Skin epidermis (tissue), 12 donors: ENCODE measurements around the gene GSTA5.
"Not testable (repeated sequence)": the region's sequence is repeated elsewhere in the genome, so short reads cannot be mapped to it uniquely, and the experiment has no call there.

Source experiments
- H3K27ac ChIP-seq, 21 experiments: fragments of 200-600 bp; sonication (generic) in 11 of 21; one replicate each; pipeline ENCODE4 v1.5.0; 2020; ENCODE audit warnings: mild to moderate bottlenecking in 3 of 21, inconsistent platforms in 2 of 21, moderate library complexity in 2 of 21
- H3K4me3 ChIP-seq, 7 experiments: fragments of 200-600 bp; sonication (generic) in 2 of 7; one replicate each; pipeline ENCODE4 v1.5.0; 2020; ENCODE audit warnings: inconsistent platforms in 2 of 7, mild to moderate bottlenecking in 2 of 7, moderate library complexity in 1 of 7

Gene GSTA5

GRCh38 chr6:52839124-52840055 lies 1.2 kb downstream of the GSTA5 start:
- H3K4me3 ChIP-seq = no peak overlapping the region
- no peak overlapping the region for H3K27ac ChIP-seq

DNA sequence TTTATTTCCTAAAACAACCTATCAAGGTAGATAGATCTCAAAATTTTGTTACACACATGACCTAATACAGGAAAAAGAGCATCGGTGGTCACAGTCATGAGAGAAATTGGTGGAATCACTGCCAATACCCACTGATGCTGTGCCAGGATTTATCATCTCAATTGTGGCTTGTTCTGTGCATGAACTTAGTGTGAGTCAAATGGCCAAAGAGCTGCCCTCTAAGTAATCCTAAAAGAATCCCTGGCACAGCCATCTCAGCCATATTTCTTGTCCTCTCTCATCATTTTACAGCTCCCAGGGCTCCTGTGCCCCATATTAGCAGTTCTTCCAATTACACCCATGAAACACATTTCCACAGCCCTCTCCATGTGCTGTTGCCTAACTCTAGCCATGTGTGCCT lies 6.1 kb downstream of the GSTA5 start:
- Histone ChIP-seq H3K4me3 (no peak overlapping the region), H3K27ac (no peak overlapping the region)

DNA sequence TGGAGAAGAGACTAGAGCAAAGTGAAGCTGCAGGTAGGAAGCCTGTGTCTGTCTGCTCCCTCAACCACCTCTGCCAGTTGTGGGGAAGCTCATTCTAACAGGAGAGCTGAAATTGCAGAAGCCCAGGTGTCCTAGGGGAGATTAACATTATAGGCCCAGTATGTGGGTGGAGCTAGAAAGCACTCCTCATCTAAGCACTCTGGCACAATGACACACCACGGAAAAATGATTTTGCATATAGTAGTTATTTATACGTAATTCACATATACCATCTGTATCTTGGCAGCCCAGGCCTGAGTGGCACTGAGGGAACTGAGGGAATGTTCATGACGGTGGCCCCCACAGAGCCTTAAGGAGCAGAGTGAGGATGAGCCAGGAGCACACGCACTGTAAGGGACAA lies 9.7 kb downstream of the GSTA5 start:
- not testable (repeated sequence) for H3K27ac ChIP-seq, H3K4me3 ChIP-seq

- H3K4me3 ChIP-seq = no peak overlapping the region
- H3K27ac ChIP-seq = no peak overlapping the region
Measured at GRCh38 chr6:52829046-52829817, 11.4 kb downstream of the GSTA5 start.

DNA sequence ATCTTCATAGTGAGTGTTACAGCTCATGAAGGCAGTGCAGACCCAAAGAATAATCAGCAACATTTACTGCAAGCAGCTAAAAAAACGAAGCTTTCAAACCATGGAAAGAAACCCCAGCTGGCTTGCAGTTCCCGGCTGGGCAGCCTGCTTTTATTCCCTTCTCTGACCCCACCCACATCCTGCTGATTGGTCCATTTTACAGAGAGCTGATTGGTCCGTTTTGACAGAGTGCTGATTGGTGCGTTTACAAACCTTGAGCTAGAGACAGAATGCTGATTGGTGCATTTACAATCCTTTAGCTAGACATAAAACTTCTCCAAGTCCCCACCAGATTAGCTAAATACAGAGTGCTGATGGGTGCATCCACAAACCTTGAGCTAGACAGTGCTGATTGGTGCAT lies 12.0 kb downstream of the GSTA5 start:
- H3K4me3 ChIP-seq, H3K27ac ChIP-seq: not testable (repeated sequence)

GRCh38 chr6:52827073-52827783 lies 13.4 kb downstream of the GSTA5 start:
- not testable (repeated sequence) for H3K27ac ChIP-seq, H3K4me3 ChIP-seq

GRCh38 chr6:52826513-52826912 lies 14.1 kb downstream of the GSTA5 start:
- Histone ChIP-seq H3K4me3 (no peak overlapping the region), H3K27ac (no peak overlapping the region)

DNA sequence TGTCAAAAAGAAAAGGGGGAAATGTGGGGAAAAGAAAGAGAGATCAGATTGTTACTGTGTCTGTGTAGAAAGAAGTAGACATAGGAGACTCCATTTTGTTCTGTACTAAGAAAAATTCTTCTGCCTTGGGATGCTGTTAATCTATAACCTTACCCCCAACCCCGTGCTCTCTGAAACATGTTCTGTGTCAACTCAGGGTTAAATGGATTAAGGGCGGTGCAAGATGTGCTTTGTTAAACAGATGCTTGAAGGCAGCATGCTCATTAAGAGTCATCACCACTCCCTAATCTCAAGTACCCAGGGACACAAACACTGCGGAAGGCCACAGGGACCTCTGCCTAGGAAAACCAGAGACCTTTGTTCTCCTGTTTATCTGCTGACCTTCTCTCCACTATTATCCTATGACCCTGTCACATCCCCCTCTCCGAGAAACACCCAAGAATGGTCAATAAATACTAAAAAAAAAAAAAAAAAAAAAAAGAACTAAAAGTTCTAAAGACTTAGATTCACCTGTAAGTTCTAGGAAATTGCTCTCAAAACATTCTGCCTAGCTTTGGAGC lies 14.6 kb downstream of the GSTA5 start:
- H3K4me3 ChIP-seq, H3K27ac ChIP-seq: not testable (repeated sequence)

- not testable (repeated sequence) for H3K27ac ChIP-seq
Measured at GRCh38 chr6:52825270-52825793, 15.3 kb downstream of the GSTA5 start.

GRCh38 chr6:52821842-52822241 lies 18.8 kb downstream of the GSTA5 start:
- H3K4me3 ChIP-seq = no peak overlapping the region
- no peak overlapping the region for H3K27ac ChIP-seq

More at GRCh38 chr6:52825270-52825793, 15.3 kb downstream of the GSTA5 start:
- not testable (repeated sequence) for H3K4me3 ChIP-seq

- Histone ChIP-seq H3K27ac (no peak overlapping the region), H3K4me3 (no peak overlapping the region)
Measured at GRCh38 chr6:52820198-52820597, 20.4 kb downstream of the GSTA5 start.

GRCh38 chr6:52815167-52816092 lies 25.2 kb downstream of the GSTA5 start:
- H3K4me3 ChIP-seq = no peak overlapping the region
- H3K27ac ChIP-seq = no peak overlapping the region

DNA sequence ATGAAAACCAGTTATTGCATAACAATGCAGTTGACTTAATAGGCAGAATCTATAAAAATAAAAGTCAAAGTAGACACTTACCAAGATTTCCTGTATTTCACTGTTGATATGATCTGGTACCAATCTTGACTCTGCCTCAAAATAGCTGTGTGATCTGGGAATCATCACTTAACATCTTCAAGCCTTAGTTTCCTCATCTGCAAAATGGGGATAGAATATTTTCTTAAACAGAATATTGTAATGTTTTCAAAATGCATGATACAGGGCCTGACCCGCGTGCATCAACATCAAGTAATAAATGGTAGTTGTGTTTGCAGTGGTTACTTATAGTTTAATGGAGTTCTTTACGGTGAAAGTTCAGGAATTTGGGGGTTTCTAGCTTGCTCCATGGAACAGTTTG lies 26.1 kb downstream of the GSTA5 start:
- H3K27ac ChIP-seq, H3K4me3 ChIP-seq: not testable (repeated sequence)

- H3K4me3 ChIP-seq, H3K27ac ChIP-seq: not testable (repeated sequence)
Measured at GRCh38 chr6:52809777-52810176, 30.8 kb downstream of the GSTA5 start.

GRCh38 chr6:52808660-52809059 lies 32.0 kb downstream of the GSTA5 start:
- no peak overlapping the region for H3K4me3 ChIP-seq
- no peak overlapping the region for H3K27ac ChIP-seq

- not testable (repeated sequence) for H3K4me3 ChIP-seq, H3K27ac ChIP-seq
Measured at GRCh38 chr6:52803668-52804255, 36.9 kb downstream of the GSTA5 start, which contains the start of gene GSTA1. Gene GSTA1, minus strand, starts transcription at chr6:52803816. Its CDS starts 4,549 bp downstream, at chr6:52799267.

DNA sequence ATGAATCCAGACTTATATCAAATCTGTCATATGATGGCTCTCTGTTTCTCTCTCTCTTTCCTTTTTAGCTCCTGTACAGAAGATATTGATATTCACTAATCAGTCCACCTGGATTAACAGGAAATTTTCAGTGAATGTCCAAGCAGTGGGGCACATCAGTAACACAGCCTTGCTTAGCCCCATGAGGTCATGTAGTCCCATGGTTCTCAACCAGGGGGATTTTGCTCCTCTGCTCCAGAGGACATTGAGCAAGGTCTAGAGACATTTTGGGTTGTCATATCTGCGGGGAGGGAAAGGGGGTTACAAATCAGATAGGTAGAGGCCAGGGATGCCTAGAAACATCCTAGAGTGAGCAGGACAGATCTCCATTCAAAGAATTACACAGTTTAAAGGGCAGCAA lies 37.8 kb downstream of the GSTA5 start:
- no peak overlapping the region for H3K4me3 ChIP-seq

GRCh38 chr6:52801188-52801841 lies 39.3 kb downstream of the GSTA5 start:
- H3K27ac ChIP-seq = no peak overlapping the region
- H3K4me3 ChIP-seq = no peak overlapping the region

More for the DNA sequence above, 37.8 kb downstream of the GSTA5 start:
- no peak overlapping the region for H3K27ac ChIP-seq
